HFFc6 (cell line): ENCODE data around the gene MINDY2. TPM values are rescaled to one million over a fixed set of nuclear protein-coding genes. Genes with fewer than 3 reads are reported as not detected.
"Not testable (repeated sequence)": the region's sequence is repeated elsewhere in the genome, so short reads cannot be mapped to it uniquely, and the experiment has no call there.

Experiments
- DNase-seq: peaks from one replicate; pipeline ENCODE4 v3.0.0-alpha.2; 2018
- H3K27ac Mint-ChIP-seq: 2 replicates; pipeline ENCODE4 v1.8.0; 2020; ENCODE audit warnings: mild to moderate bottlenecking, mixed read lengths
- H3K27me3 Mint-ChIP-seq: 2 replicates; pipeline ENCODE4 v1.8.0; 2021; ENCODE audit warnings: mild to moderate bottlenecking, moderate library complexity, mixed read lengths; ENCODE audit not compliant: insufficient read depth
- H3K36me3 Mint-ChIP-seq: 2 replicates; pipeline ENCODE4 v1.8.0; 2021; ENCODE audit warnings: low read depth, mixed read lengths
- H3K4me1 Mint-ChIP-seq: 2 replicates; pipeline ENCODE4 v1.8.0; 2020; ENCODE audit warnings: low read depth, mixed read lengths
- H3K4me3 Mint-ChIP-seq: 2 replicates; pipeline ENCODE4 v1.8.0; 2020; ENCODE audit warnings: mild to moderate bottlenecking, moderate library complexity, mixed read lengths
- H3K9me3 Mint-ChIP-seq: 2 replicates; pipeline ENCODE4 v1.8.0; 2020; ENCODE audit warnings: mild to moderate bottlenecking, mixed read lengths
- CTCF ChIP-seq: fragments of 200-600 bp; sonication (generic); IDR thresholded peaks from 2 replicates; pipeline ENCODE4 v1.5.0; 2021; ENCODE audit warnings: antibody characterized with exemption, mild to moderate bottlenecking
- total RNA-seq, 6 experiments: library from RNA; stranded (reverse); fragmentation: NEBNext Ultra II Directional; extraction: Animal tissue kit (Norgen Biotek cat#: 25700); gene quantifications; 2 replicates in 1 of 6; 3 replicates in 5 of 6; pipeline ENCODE4 v1.2.3, GENCODE V29; 2021

Gene MINDY2
- total RNA-seq, 6 experiments from 2014 or later: 27.9 to 35.7 (median 29.9) TPM

GRCh38 chr15:58793862-58794261 is 22.8 kb downstream of the MINDY2 start:
- Mint-ChIP-seq H3K27me3 (peaks cover 3% of the 10 kb centered on the region), H3K9me3 (no peaks in the 10 kb centered on the region), H3K4me3 (no peak overlapping the region), H3K27ac (no peak overlapping the region), H3K4me1 (0 out of 2 replicates have a peak, but pooled peaks cover 7% of the 10 kb centered on the region), H3K36me3 (peaks cover 36% of the 10 kb centered on the region)
- no peak for DNase-seq
- TF ChIP-seq CTCF: no peak

DNA sequence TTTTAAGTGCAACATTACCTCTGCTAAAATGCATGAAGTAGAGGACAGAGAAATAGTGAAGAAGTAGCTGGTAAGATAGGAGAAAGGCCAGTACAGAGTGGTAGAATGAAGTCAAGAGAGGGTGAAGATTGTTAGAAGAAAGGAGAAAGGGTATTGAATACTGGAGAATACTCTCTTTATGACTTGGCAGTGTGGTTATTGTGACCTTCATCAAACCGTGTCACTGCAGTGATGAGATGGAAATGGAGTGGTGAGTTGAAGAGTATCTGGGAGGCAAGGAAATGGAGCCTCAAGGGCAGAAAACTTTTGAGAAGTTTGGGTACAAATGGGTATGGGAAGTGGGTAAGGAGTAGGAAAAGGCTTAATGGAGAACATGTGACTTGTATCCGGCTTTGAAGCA is 24.7 kb downstream of the MINDY2 start:
- no peak for DNase-seq
- no peak for TF ChIP-seq CTCF
- no peak overlapping the region for H3K27ac Mint-ChIP-seq
- peaks cover 3% of the 10 kb centered on the region for H3K27me3 Mint-ChIP-seq
- H3K4me1 Mint-ChIP-seq: 0 out of 2 replicates have a peak, but pooled peaks cover 7% of the 10 kb centered on the region
- H3K36me3 Mint-ChIP-seq: peaks cover 32% of the 10 kb centered on the region
- H3K9me3 Mint-ChIP-seq: no peaks in the 10 kb centered on the region
- H3K4me3 Mint-ChIP-seq: no peak overlapping the region

GRCh38 chr15:58797505-58797904 is 26.4 kb downstream of the MINDY2 start:
- no peak for TF ChIP-seq CTCF
- no peak overlapping the region for H3K4me3 Mint-ChIP-seq
- peaks cover 26% of the 10 kb centered on the region for H3K36me3 Mint-ChIP-seq
- H3K9me3 Mint-ChIP-seq: no peaks in the 10 kb centered on the region
- H3K4me1 Mint-ChIP-seq: 0 out of 2 replicates have a peak, but pooled peaks cover 7% of the 10 kb centered on the region
- peaks cover 3% of the 10 kb centered on the region for H3K27me3 Mint-ChIP-seq
- H3K27ac Mint-ChIP-seq: no peak overlapping the region
- no peak for DNase-seq

DNA sequence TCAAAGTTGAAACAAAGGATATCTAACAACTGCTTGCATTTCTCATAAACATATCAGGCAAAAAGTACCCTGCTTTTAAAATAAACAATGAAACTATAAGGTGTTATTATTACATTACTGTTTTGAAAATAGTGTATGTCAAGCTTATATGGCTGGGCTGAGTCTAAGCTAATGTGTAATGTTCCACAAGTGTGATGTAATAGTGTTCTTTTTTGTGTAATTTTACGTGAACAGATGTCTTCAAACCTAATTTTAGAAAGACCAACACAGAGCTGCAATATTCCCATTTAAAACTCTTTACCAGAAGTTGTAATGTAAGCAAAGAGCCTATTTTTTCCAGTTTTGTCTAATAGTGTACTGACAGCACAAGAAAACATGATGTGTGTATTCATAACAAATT is 34.0 kb downstream of the MINDY2 start:
- Mint-ChIP-seq H3K4me1 (no peaks in the 10 kb centered on the region), H3K27me3 (no peaks in the 10 kb centered on the region), H3K36me3 (peaks cover 18% of the 10 kb centered on the region), H3K27ac (no peak overlapping the region), H3K9me3 (no peaks in the 10 kb centered on the region), H3K4me3 (no peak overlapping the region)
- no peak for TF ChIP-seq CTCF
- DNase-seq: no peak

GRCh38 chr15:58823267-58823666 is 52.2 kb downstream of the MINDY2 start:
- H3K36me3 Mint-ChIP-seq: peaks cover 10% of the 10 kb centered on the region
- not testable (repeated sequence) for DNase-seq, H3K27me3 Mint-ChIP-seq, H3K9me3 Mint-ChIP-seq, H3K4me3 Mint-ChIP-seq, H3K4me1 Mint-ChIP-seq, H3K27ac Mint-ChIP-seq

- Mint-ChIP-seq H3K36me3 (peaks cover 15% of the 10 kb centered on the region), H3K9me3 (no peaks in the 10 kb centered on the region), H3K4me3 (no peak overlapping the region), H3K27me3 (no peaks in the 10 kb centered on the region), H3K27ac (no peak overlapping the region), H3K4me1 (no peaks in the 10 kb centered on the region)
- TF ChIP-seq CTCF: no peak
- DNase-seq: no peak
Observed at GRCh38 chr15:58830556-58830955, 59.5 kb downstream of the MINDY2 start.

DNA sequence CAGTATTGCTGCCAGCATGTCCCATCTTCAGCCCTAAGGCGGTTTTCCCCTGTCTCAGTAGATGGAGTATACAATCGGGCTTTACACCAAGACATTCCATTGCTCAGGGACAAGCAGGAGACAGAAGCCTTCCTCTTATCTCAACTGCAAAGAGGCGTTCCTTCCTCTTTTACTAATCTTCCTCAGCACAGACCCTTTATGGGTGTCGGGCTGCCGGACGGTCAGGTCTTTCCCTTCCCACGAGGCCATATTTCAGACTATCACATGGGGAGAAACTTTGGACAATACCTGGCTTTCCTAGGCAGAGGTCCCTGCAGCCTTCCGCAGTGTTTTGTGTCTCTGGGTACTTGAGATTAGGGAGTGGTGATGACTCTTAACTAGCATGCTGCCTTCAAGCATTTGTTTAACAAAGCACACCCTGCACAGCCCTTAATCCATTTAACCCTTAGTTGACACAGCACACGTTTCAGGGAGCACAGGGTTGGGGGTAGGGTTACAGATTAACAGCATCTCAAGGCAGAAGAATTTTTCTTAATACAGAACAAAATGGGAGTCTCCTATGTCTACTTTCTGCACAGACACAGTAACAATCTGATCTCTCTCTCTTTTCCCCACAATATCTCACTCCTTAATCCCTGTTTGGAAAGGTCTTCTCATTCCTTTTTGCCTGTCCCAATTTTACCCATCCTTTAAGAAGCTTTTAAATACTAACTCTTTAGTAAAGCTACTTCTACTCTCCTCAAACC is 62.8 kb downstream of the MINDY2 start:
- not testable (repeated sequence) for H3K27ac Mint-ChIP-seq, DNase-seq, H3K4me3 Mint-ChIP-seq

More for the DNA sequence above, 62.8 kb downstream of the MINDY2 start:
- not testable (repeated sequence) for H3K9me3 Mint-ChIP-seq, H3K36me3 Mint-ChIP-seq, H3K27me3 Mint-ChIP-seq, H3K4me1 Mint-ChIP-seq
